GM18951 (cell line): ENCODE data around the gene DZIP1.

Experiments
- POLR2A ChIP-seq: IDR thresholded peaks from 4 replicates; pipeline ENCODE4 v1.6.1; 2011; ENCODE audit warnings: mild to moderate bottlenecking; ENCODE audit not compliant: insufficient read length, insufficient read depth; ENCODE audit errors: extremely low read depth
- in situ Hi-C: fragments of 300-500 bp; cut with MboI; formaldehyde crosslinking; loops from one replicate; pipeline ENCODE4 v1.12.0; 2022; ENCODE audit warnings: low sequenced_read_pairs, mixed read lengths, inconsistent platforms; ENCODE audit not compliant: unreplicated experiment

The DZIP1 gene

GRCh38 chr13:95656386-95657015, 12.0 kb upstream of the DZIP1 start:
- no peak for TF ChIP-seq POLR2A
- in situ Hi-C loops: no loop called here

GRCh38 chr13:95652821-95653220, 8.3 kb upstream of the DZIP1 start:
- in situ Hi-C loops: no loop called here
- TF ChIP-seq POLR2A: no peak

- TF ChIP-seq POLR2A: no peak
- in situ Hi-C loops: no loop called here
Measured at GRCh38 chr13:95652244-95652764, 7.8 kb upstream of the DZIP1 start.

GRCh38 chr13:95650696-95651095, 6.2 kb upstream of the DZIP1 start:
- TF ChIP-seq POLR2A: no peak
- in situ Hi-C loops: no loop called here

GRCh38 chr13:95647321-95647720, 2.8 kb upstream of the DZIP1 start:
- in situ Hi-C loops: loop anchor here (25.0 kb wide), 1 partner anchor 340 kb away; no protein-coding TSS in a partner anchor

GRCh38 chr13:95643936-95644598, 439 bp downstream of the DZIP1 start:
- in situ Hi-C loops: loop anchor here (25.0 kb wide), 1 partner anchor 343 kb away; no protein-coding TSS in a partner anchor
- no peak for TF ChIP-seq POLR2A

More at GRCh38 chr13:95647321-95647720, 2.8 kb upstream of the DZIP1 start:
- no peak for TF ChIP-seq POLR2A

- in situ Hi-C loops: loop anchor here (25.0 kb wide), 1 partner anchor 344 kb away; no protein-coding TSS in a partner anchor
- no peak for TF ChIP-seq POLR2A
Measured at GRCh38 chr13:95643571-95643935, 953 bp downstream of the DZIP1 start.

- no peak for TF ChIP-seq POLR2A
- in situ Hi-C loops: loop anchor here (25.0 kb wide), 1 partner anchor 344 kb away; no protein-coding TSS in a partner anchor
Measured at GRCh38 chr13:95642999-95643398, 1.5 kb downstream of the DZIP1 start.

GRCh38 chr13:95642028-95642621, 2.4 kb downstream of the DZIP1 start:
- no peak for TF ChIP-seq POLR2A
- in situ Hi-C loops: loop anchor here (25.0 kb wide), 1 partner anchor 345 kb away; no protein-coding TSS in a partner anchor

- no peak for TF ChIP-seq POLR2A
- in situ Hi-C loops: loop anchor here (25.0 kb wide), 1 partner anchor 346 kb away; no protein-coding TSS in a partner anchor
Measured at GRCh38 chr13:95641291-95642027, 3.0 kb downstream of the DZIP1 start.

GRCh38 chr13:95636853-95637252, 7.7 kb downstream of the DZIP1 start:
- no peak for TF ChIP-seq POLR2A
- in situ Hi-C loops: loop anchor here (25.0 kb wide), 1 partner anchor 350 kb away; no protein-coding TSS in a partner anchor

GRCh38 chr13:95630593-95630992, 13.9 kb downstream of the DZIP1 start:
- no peak for TF ChIP-seq POLR2A
- in situ Hi-C loops: loop anchor here (25.0 kb wide), 1 partner anchor 357 kb away; no protein-coding TSS in a partner anchor
